ENCODE results near the gene CIB4.

DNA sequence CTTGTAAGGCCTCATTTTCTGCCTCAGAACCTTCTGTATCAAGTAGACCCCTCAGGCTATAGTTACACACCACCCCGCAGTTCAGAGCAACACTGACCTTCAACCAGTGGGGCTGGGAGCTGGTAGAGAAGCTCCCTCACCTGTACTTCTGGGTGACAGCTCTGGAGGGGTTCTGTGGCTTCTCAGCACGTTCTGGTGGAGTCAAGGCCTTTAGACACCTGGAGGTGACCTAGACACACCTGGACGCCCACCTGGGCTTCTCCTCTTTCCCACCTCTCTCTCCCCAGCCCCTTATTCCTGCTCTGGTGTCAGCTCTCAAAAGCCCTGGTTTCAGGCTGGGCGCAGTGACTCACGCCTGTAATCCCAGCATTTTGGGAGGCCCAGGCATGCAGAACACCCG lies 7.3 kb upstream of the CIB4 start:
- TF ChIP-seq, protein P1, sequence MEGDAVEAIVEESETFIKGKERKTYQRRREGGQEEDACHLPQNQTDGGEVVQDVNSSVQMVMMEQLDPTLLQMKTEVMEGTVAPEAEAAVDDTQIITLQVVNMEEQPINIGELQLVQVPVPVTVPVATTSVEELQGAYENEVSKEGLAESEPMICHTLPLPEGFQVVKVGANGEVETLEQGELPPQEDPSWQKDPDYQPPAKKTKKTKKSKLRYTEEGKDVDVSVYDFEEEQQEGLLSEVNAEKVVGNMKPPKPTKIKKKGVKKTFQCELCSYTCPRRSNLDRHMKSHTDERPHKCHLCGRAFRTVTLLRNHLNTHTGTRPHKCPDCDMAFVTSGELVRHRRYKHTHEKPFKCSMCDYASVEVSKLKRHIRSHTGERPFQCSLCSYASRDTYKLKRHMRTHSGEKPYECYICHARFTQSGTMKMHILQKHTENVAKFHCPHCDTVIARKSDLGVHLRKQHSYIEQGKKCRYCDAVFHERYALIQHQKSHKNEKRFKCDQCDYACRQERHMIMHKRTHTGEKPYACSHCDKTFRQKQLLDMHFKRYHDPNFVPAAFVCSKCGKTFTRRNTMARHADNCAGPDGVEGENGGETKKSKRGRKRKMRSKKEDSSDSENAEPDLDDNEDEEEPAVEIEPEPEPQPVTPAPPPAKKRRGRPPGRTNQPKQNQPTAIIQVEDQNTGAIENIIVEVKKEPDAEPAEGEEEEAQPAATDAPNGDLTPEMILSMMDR (conservative IDR thresholded peaks at IDR 0.05; ENCODE audit: low read depth, low read length): no peak
- TF ChIP-seq RAD21 (IDR thresholded peaks at IDR 0.05; ENCODE audit: low read length) (no peak), SMC3 (IDR thresholded peaks at IDR 0.05; ENCODE audit: low read depth, low read length) (no peak), CEBPB (IDR thresholded peaks at IDR 0.05; ENCODE audit: low read depth, low read length) (no peak), POLR2A (IDR thresholded peaks at IDR 0.05; ENCODE audit: low read depth, low read length) (no peak), FOS (IDR thresholded peaks at IDR 0.05; ENCODE audit: low read depth, low read length) (no peak), RFX5 (IDR thresholded peaks at IDR 0.05; ENCODE audit: low read depth, low read length) (no peak), MAZ (IDR thresholded peaks at IDR 0.05; ENCODE audit: borderline replicate concordance, low read depth, low read length) (no peak), RCOR1 (IDR thresholded peaks at IDR 0.05; ENCODE audit: insufficient replicate concordance, low read length) (no peak), MXI1 (IDR thresholded peaks at IDR 0.05; ENCODE audit: borderline replicate concordance, low read depth, low read length) (no peak), ELK1 (IDR thresholded peaks at IDR 0.05; ENCODE audit: borderline replicate concordance, low read depth, low read length) (no peak)
- TF ChIP-seq, protein P2, sequence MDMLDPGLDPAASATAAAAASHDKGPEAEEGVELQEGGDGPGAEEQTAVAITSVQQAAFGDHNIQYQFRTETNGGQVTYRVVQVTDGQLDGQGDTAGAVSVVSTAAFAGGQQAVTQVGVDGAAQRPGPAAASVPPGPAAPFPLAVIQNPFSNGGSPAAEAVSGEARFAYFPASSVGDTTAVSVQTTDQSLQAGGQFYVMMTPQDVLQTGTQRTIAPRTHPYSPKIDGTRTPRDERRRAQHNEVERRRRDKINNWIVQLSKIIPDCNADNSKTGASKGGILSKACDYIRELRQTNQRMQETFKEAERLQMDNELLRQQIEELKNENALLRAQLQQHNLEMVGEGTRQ (IDR thresholded peaks at IDR 0.05; ENCODE audit: low read depth, low read length): no peak

Measured in IMR-90 (cell line).